GM04504 (cell line): ENCODE measurements around the gene MYCBP.
"Not testable (repeated sequence)": the region's sequence is repeated elsewhere in the genome, so short reads cannot be mapped to it uniquely, and the experiment has no call there.

Source experiments
- DNase-seq: peaks from one replicate; pipeline ENCODE4 v3.0.0-alpha.2; 2012; ENCODE audit warnings: low read depth

Gene MYCBP

GRCh38 chr1:38873027-38873969 is at the start of gene MYCBP:
Gene MYCBP, minus strand, starts transcription at chr1:38873348. Its CDS starts 43 bp downstream, at chr1:38873305.
- peak; percentile 87 for DNase-seq

- no peak for DNase-seq
Observed at GRCh38 chr1:38919130-38919529, 46.0 kb upstream of the MYCBP start.

GRCh38 chr1:38918568-38918967 is 45.4 kb upstream of the MYCBP start:
- no peak for DNase-seq

GRCh38 chr1:38917772-38918171 is 44.6 kb upstream of the MYCBP start:
- DNase-seq, result no peak

GRCh38 chr1:38917337-38917736 is 44.2 kb upstream of the MYCBP start:
- DNase-seq, result no peak

GRCh38 chr1:38915352-38915948 is 42.3 kb upstream of the MYCBP start:
- DNase-seq, result no peak

GRCh38 chr1:38914908-38915307 is 41.8 kb upstream of the MYCBP start:
- DNase-seq, result not testable (repeated sequence)

- no peak for DNase-seq
Observed at GRCh38 chr1:38908821-38909220, 35.7 kb upstream of the MYCBP start.

GRCh38 chr1:38905985-38906384 is 32.8 kb upstream of the MYCBP start:
- no peak for DNase-seq

- DNase-seq, result no peak
Observed at GRCh38 chr1:38899560-38899959, 26.4 kb upstream of the MYCBP start.

GRCh38 chr1:38898653-38899230 is 25.6 kb upstream of the MYCBP start:
- no peak for DNase-seq

- no peak for DNase-seq
Observed at GRCh38 chr1:38896169-38896568, 23.0 kb upstream of the MYCBP start.

- no peak for DNase-seq
Observed at GRCh38 chr1:38892976-38893375, 19.8 kb upstream of the MYCBP start.

- DNase-seq, result no peak
Observed at GRCh38 chr1:38891753-38892152, 18.6 kb upstream of the MYCBP start.

- DNase-seq, result no peak
Observed at GRCh38 chr1:38889589-38889988, 16.4 kb upstream of the MYCBP start.

- DNase-seq, result no peak
Observed at GRCh38 chr1:38888423-38889333, 15.5 kb upstream of the MYCBP start.

- DNase-seq, result no peak
Observed at GRCh38 chr1:38885092-38885491, 11.9 kb upstream of the MYCBP start.

- DNase-seq, result no peak
Observed at GRCh38 chr1:38881487-38881886, 8.3 kb upstream of the MYCBP start, which contains the start of gene GJA9. Gene GJA9, minus strand, starts transcription at chr1:38881587. Its CDS starts 5,489 bp downstream, at chr1:38876098.

- DNase-seq, result no peak
Observed at GRCh38 chr1:38875811-38876210, 2.7 kb upstream of the MYCBP start.

- no peak for DNase-seq
Observed at GRCh38 chr1:38872401-38873026, 634 bp downstream of the MYCBP start.

- DNase-seq, result no peak
Observed at GRCh38 chr1:38870996-38871395, 2.2 kb downstream of the MYCBP start.
